Naive B cell (primary cell): Measurements from ENCODE around the gene TMEM69. TPM values are rescaled to one million over a fixed set of nuclear protein-coding genes. Genes with fewer than 3 reads are reported as not detected.
"Not testable (repeated sequence)": the region's sequence is repeated elsewhere in the genome, so short reads cannot be mapped to it uniquely, and the experiment has no call there.

Experiments
- ATAC-seq, 2 donors: fragments of 150-1000 bp; cut with Tn5 transposase; 2 replicates each; pipeline ENCODE4 v1.10.0; 2021; ENCODE audit warnings: low read depth in 2 of 2, mild to moderate bottlenecking in 2 of 2, moderate library complexity in 2 of 2
- DNase-seq: peaks from one replicate; pipeline ENCODE4 v3.0.0; 2022
- H3K27ac Mint-ChIP-seq, 6 donors: one replicate each; pipeline ENCODE4 v1.8.0; 2020 to 2022; ENCODE audit warnings: mild to moderate bottlenecking in 6 of 6, mixed read lengths in 6 of 6, moderate library complexity in 5 of 6, inconsistent platforms in 2 of 6
- H3K27me3 Mint-ChIP-seq, 3 donors: one replicate each; pipeline ENCODE4 v1.8.0; 2021 to 2022; ENCODE audit warnings: mixed read lengths in 3 of 3, mild to moderate bottlenecking in 1 of 3
- H3K36me3 Mint-ChIP-seq, 2 donors: one replicate each; pipeline ENCODE4 v1.8.0; 2020 to 2022; ENCODE audit warnings: mixed read lengths in 2 of 2, inconsistent platforms in 1 of 2, mild to moderate bottlenecking in 1 of 2
- H3K4me1 Mint-ChIP-seq, 3 donors: one replicate each; pipeline ENCODE4 v1.8.0; 2020 to 2022; ENCODE audit warnings: mixed read lengths in 3 of 3, inconsistent platforms in 1 of 3, mild to moderate bottlenecking in 1 of 3, moderate library complexity in 1 of 3
- H3K4me3 Mint-ChIP-seq, 8 donors: one replicate each; pipeline ENCODE4 v1.8.0; 2020 to 2022; ENCODE audit warnings: mild to moderate bottlenecking in 8 of 8, mixed read lengths in 8 of 8, moderate library complexity in 8 of 8, inconsistent platforms in 2 of 8
- H3K9me3 Mint-ChIP-seq, 7 donors: one replicate each; pipeline ENCODE4 v1.8.0; 2020 to 2022; ENCODE audit warnings: mixed read lengths in 7 of 7, mild to moderate bottlenecking in 5 of 7, inconsistent platforms in 2 of 7, moderate library complexity in 1 of 7
- polyA plus RNA-seq, 6 donors: library from polyadenylated mRNA; unstranded; fragments of 300-500 nt; fragmentation: Illumina TruSeq; gene quantifications; one replicate each; pipeline ENCODE4 v1.2.3, GENCODE V29; 2021; ENCODE audit warnings: low read depth in 6 of 6

The TMEM69 gene
- polyA plus RNA-seq, 6 donors from 2014 or later, result 44.3 to 72.7 (median 60.5) TPM

- H3K4me1 Mint-ChIP-seq, DNase-seq, H3K27ac Mint-ChIP-seq, H3K36me3 Mint-ChIP-seq, H3K27me3 Mint-ChIP-seq, H3K9me3 Mint-ChIP-seq, ATAC-seq, H3K4me3 Mint-ChIP-seq: not testable (repeated sequence)
Measured at GRCh38 chr1:45726007-45726406, 38.0 kb downstream of the TMEM69 start.

- Mint-ChIP-seq H3K9me3 (no peaks in the 10 kb centered on the region), H3K36me3 (no peaks in the 10 kb centered on the region), H3K4me3 (no peak overlapping the region), H3K27me3 (no peaks in the 10 kb centered on the region), H3K4me1 (peaks cover 11 to 19% (median 15%) of the 10 kb centered on the region in 3 donors), H3K27ac (no peak overlapping the region)
- ATAC-seq (no peak), DNase-seq (no peak)
Measured at GRCh38 chr1:45730075-45730779, 42.2 kb downstream of the TMEM69 start.

GRCh38 chr1:45730780-45731319 lies 42.9 kb downstream of the TMEM69 start:
- Mint-ChIP-seq H3K36me3 (no peaks in the 10 kb centered on the region), H3K27ac (peak overlapping the region in 2 of 6 donors; percentile 69 to 87), H3K9me3 (no peaks in the 10 kb centered on the region), H3K27me3 (no peaks in the 10 kb centered on the region), H3K4me3 (no peak overlapping the region), H3K4me1 (peaks cover 11 to 19% (median 15%) of the 10 kb centered on the region in 3 donors)
- ATAC-seq (no peak), DNase-seq (no peak)

- H3K27ac Mint-ChIP-seq, result no peak overlapping the region
Measured at GRCh38 chr1:45739137-45739536, 51.2 kb downstream of the TMEM69 start.

GRCh38 chr1:45739641-45740156 lies 51.7 kb downstream of the TMEM69 start:
- not testable (repeated sequence) for H3K27me3 Mint-ChIP-seq, H3K9me3 Mint-ChIP-seq

More at GRCh38 chr1:45739137-45739536, 51.2 kb downstream of the TMEM69 start:
- ATAC-seq (no peak), DNase-seq (no peak)
- H3K27me3 Mint-ChIP-seq, result no peaks in the 10 kb centered on the region
- H3K4me3 Mint-ChIP-seq, result no peak overlapping the region
- H3K36me3 Mint-ChIP-seq, result peaks cover 8 to 18% of the 10 kb centered on the region in 2 donors
- no peaks in the 10 kb centered on the region for H3K9me3 Mint-ChIP-seq
- peaks cover 5 to 11% (median 8%) of the 10 kb centered on the region in 3 donors for H3K4me1 Mint-ChIP-seq

More at GRCh38 chr1:45739641-45740156, 51.7 kb downstream of the TMEM69 start:
- not testable (repeated sequence) for ATAC-seq, H3K4me3 Mint-ChIP-seq, DNase-seq
- Mint-ChIP-seq H3K4me1 (peaks cover 5 to 11% (median 8%) of the 10 kb centered on the region in 3 donors), H3K27ac (peak overlapping the region in 1 of 6 donors; percentile 76), H3K36me3 (peaks cover 8 to 18% of the 10 kb centered on the region in 2 donors)

Other genes with a start within 250 kb of the TMEM69 start
- 10 to 100 TPM in 5 of 6 donors, 1 to 10 TPM in 1; 9.0 to 20.1 (median 12.9) TPM for gene TESK2, start 197.0 kb upstream of the TMEM69 start, polyA plus RNA-seq
- 1 to 10 TPM; 1.6 to 6.8 (median 5.1) TPM for gene CCDC163, start 188.1 kb upstream of the TMEM69 start, polyA plus RNA-seq
- 1 to 10 TPM in 1 of 6 donors, under 1 TPM in 4, not detected in 1; 0.20 to 1.5 (median 0.41) TPM for gene MMACHC, start 187.9 kb upstream of the TMEM69 start, polyA plus RNA-seq
- 100 to 1,000 TPM; 171 to 239 (median 203) TPM for gene PRDX1, start 166.3 kb upstream of the TMEM69 start, polyA plus RNA-seq
- gene AKR1A1, start 137.4 kb upstream of the TMEM69 start, polyA plus RNA-seq, result 100 to 1,000 TPM; 123 to 249 (median 130) TPM
- 100 to 1,000 TPM in 4 of 6 donors, 10 to 100 TPM in 2; 90.5 to 140 (median 114) TPM for gene NASP, start 104.1 kb upstream of the TMEM69 start, polyA plus RNA-seq
- gene CCDC17, start 64.1 kb upstream of the TMEM69 start, polyA plus RNA-seq, result under 1 TPM in 3 of 6 donors, not detected in 3; 0.08 to 0.57 (median 0.11) TPM
- gene GPBP1L1, start 1.6 kb upstream of the TMEM69 start, polyA plus RNA-seq, result 100 to 1,000 TPM in 2 of 6 donors, 10 to 100 TPM in 4; 83.6 to 106 (median 92.0) TPM
- 10 to 100 TPM in 4 of 6 donors, 1 to 10 TPM in 2; 8.6 to 16.9 (median 11.0) TPM for gene IPP, start 62.5 kb downstream of the TMEM69 start, polyA plus RNA-seq
- gene MAST2, start 115.4 kb downstream of the TMEM69 start, polyA plus RNA-seq, result 1 to 10 TPM in 4 of 6 donors, under 1 TPM in 1, not detected in 1; 0.86 to 5.1 (median 3.2) TPM